T-helper 17 cell (primary cell): ENCODE measurements around the gene TGM1. TPM values are rescaled to one million over a fixed set of nuclear protein-coding genes. Genes with fewer than 3 reads are reported as not detected.
"Not testable (repeated sequence)": the region's sequence is repeated elsewhere in the genome, so short reads cannot be mapped to it uniquely, and the experiment has no call there.

Experiments
- ATAC-seq: fragments of 150-1000 bp; cut with Tn5 transposase; 2 replicates; pipeline ENCODE4 v1.10.0; 2021; ENCODE audit warnings: mild to moderate bottlenecking, moderate library complexity
- DNase-seq, 3 donors: peaks; one replicate each; pipeline versions ENCODE4 v3.0.0 to v3.0.0-alpha.2; 2020 to 2021
- H3K9me3 ChIP-seq: one replicate; pipeline ENCODE4 v1.7.0; 2013; ENCODE audit warnings: low read length, mild to moderate bottlenecking; ENCODE audit not compliant: control insufficient read depth, poor library complexity, severe bottlenecking
- H3K27ac Mint-ChIP-seq: one replicate; pipeline ENCODE4 v1.8.0; 2022; ENCODE audit warnings: mild to moderate bottlenecking, moderate library complexity, mixed read lengths
- H3K27me3 Mint-ChIP-seq: one replicate; pipeline ENCODE4 v1.8.0; 2022; ENCODE audit warnings: mixed read lengths
- H3K36me3 Mint-ChIP-seq: one replicate; pipeline ENCODE4 v1.8.0; 2022; ENCODE audit warnings: low read depth, mixed read lengths
- H3K4me1 Mint-ChIP-seq: one replicate; pipeline ENCODE4 v1.8.0; 2022; ENCODE audit warnings: mild to moderate bottlenecking, mixed read lengths
- H3K4me3 Mint-ChIP-seq: one replicate; pipeline ENCODE4 v1.8.0; 2022; ENCODE audit warnings: mild to moderate bottlenecking, moderate library complexity, mixed read lengths
- total RNA-seq, 4 donors: library from RNA in 2 of 4; stranded (reverse) in 2 of 4; gene quantifications; one replicate each; pipeline ENCODE4 v1.2.3 and lab custom pipeline; 2022 to 2026

TGM1 gene
- total RNA-seq, 2 donors from 2014 or later = 3.4 to 4.3 TPM

DNA sequence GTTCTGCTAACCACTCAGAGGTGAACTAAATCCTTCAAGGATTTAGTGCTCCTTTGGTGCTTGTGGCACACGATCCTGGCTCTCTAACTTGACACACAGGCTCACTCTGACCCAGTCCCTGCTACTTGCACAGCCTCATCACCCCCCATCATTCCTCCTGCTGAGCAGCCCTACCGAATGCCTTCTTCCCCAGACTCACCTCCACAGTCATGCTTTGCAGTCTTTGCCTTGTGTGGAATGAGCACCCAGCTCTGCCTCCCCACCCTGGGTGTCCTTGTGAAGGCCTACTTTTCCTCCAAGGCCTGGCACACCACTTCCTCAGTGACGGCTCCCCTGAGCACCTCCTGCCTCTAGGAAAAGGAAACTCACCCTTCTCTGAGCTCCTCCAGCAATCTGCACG, 12.6 kb downstream of the TGM1 start:
- ATAC-seq (no peak), DNase-seq (no peak)
- no peaks in the 10 kb centered on the region for H3K9me3 ChIP-seq
- Mint-ChIP-seq H3K4me1 (peaks cover 20% of the 10 kb centered on the region), H3K27ac (peak overlapping the region; percentile 88), H3K4me3 (peak overlapping the region; percentile 19), H3K36me3 (peaks cover 6% of the 10 kb centered on the region), H3K27me3 (no peaks in the 10 kb centered on the region)

DNA sequence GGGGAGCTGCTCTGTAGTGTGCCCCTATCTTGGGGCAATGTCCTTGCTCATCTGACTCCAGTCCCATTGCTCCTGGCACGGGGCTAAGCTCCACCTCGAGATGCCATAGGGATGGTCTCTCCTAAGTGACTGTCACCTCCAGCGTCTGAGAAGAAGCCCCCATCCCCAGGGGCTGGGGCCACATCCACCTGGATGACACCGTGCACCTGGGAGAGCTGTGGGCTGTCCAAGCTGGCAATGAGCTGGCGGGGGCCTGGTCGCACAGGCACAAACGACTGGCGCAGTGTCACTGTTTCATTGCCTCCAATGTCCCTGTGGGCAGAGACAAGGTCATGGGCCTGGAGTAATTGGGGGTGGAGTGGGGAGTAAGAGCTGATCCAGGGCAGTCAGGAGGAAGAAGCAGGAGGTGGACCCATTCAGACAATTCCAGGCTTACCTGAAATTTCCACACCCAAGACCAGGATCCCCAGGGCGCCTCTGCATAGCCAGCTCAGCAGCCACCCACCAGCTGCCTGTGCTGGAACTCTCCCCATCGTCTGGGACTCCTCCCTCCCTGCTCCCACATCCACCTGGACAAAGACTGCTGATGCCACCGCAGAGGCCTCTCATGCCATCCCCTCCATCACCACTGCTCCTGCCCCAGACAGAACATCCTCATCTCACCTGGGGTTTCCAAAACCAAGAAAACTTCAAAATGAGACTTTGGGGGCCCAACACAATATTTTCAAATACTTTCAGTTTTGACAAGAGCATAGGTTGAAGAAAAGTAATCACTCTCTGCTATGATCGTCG, 13.6 kb downstream of the TGM1 start:
- DNase-seq = no peak
- Mint-ChIP-seq H3K4me3 (no peak overlapping the region), H3K27ac (peak overlapping the region; percentile 88), H3K4me1 (peaks cover 24% of the 10 kb centered on the region), H3K27me3 (no peaks in the 10 kb centered on the region), H3K36me3 (peaks cover 6% of the 10 kb centered on the region)
- no peak for ATAC-seq
- H3K9me3 ChIP-seq = no peaks in the 10 kb centered on the region

DNA sequence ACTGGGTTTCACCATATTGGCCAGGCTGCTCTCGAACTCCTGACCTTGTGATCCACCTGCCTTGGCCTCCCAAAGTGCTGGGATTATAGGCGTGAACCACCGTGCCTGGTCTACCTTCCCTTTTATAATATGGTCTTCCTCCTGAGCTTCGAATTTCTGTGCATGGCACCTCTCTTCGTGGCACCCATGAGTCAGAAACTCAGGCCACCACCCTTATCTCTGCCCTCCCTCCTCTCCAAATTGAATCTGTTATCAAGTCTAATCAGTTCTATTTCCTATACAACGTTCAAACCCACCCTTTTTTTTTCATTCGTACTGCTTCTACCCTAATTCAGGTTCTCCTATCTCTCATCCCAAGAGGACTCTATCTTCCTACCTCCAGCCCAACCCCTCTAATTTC, 15.6 kb downstream of the TGM1 start:
- Mint-ChIP-seq H3K4me3 (peak overlapping the region; percentile 74), H3K27me3 (no peaks in the 10 kb centered on the region), H3K27ac (peak overlapping the region; percentile 89), H3K4me1 (peaks cover 34% of the 10 kb centered on the region), H3K36me3 (peaks cover 6% of the 10 kb centered on the region)
- H3K9me3 ChIP-seq = no peaks in the 10 kb centered on the region
- DNase-seq (no peak), ATAC-seq (no peak)

DNA sequence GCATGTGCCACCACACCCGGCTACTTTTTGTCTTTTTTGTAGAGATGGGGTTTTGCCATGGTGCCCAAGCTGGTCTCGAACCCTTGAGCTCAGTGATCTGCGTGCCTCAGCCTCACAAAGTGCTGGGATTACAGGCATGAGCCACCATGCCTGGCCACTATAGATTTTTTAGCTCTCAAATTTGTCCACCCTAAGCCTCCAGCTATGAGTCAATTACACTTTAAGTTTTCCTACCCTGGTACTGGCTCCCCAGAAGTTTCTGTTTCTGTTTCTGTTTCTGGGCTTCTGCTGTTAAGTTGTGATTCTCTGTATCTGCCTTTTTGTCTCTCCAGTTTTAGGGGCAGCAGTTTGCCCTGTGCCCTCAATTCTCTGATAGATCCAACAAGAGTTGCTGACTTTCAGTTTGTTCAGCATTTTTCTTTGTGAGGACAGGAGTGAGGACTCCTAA, 16.2 kb downstream of the TGM1 start:
- no peak for DNase-seq
- peaks cover 6% of the 10 kb centered on the region for H3K36me3 Mint-ChIP-seq
- peak overlapping the region; percentile 73 for H3K4me3 Mint-ChIP-seq
- H3K9me3 ChIP-seq = no peaks in the 10 kb centered on the region
- H3K27me3 Mint-ChIP-seq = no peaks in the 10 kb centered on the region
- no peak for ATAC-seq
- peaks cover 36% of the 10 kb centered on the region for H3K4me1 Mint-ChIP-seq
- H3K27ac Mint-ChIP-seq = peak overlapping the region; percentile 89

DNA sequence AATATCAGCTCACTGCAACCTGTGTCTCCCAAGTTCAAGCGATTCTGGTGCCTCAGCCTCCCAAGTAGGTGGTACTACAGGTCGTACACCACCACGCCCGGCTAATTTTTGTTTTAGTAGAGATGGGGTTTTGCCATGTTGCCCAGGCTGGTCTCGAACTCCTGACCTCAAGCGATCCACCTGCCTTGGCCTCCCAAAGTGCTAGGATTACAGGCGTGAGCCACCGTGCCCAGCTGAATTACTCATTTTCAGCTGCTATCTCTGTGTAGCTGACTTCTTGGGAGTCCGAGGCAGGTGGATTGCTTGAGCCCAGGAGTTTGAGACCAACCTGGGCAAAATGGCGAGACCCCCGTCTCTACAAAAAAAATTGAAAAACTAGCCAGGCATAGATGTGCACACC, 17.6 kb downstream of the TGM1 start:
- peaks cover 34% of the 10 kb centered on the region for H3K4me1 Mint-ChIP-seq
- H3K4me3 Mint-ChIP-seq = not testable (repeated sequence)

DNA sequence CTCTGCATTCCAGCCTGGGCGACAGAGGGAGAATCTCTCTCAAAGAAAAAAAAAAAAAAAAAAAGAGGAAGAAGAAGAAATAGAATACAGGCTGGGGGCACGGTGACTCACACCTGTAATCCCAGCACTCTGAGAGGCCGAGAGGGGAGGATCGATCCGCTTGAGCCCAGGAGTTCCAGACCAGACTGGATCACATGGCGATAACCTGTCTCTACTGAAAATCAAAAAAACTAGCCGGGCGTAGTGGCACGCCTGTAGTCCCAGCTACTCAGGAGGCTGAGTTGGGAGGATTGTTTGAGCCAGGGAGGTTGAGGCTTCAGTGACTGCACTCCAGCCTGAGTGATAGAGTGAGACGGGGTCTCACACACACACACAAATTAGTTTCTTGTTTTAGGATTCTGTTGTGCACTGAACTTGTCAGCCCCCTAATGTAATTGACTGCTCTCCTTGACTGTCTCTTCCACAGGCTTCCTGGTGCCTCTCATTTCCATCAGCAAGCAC, 19.6 kb downstream of the TGM1 start:
- ATAC-seq = no peak
- H3K36me3 Mint-ChIP-seq = peaks cover 2% of the 10 kb centered on the region
- H3K9me3 ChIP-seq = no peaks in the 10 kb centered on the region
- peaks cover 42% of the 10 kb centered on the region for H3K4me1 Mint-ChIP-seq
- peak overlapping the region; percentile 94 for H3K4me3 Mint-ChIP-seq
- peak overlapping the region; percentile 99 for H3K27ac Mint-ChIP-seq
- no peaks in the 10 kb centered on the region for H3K27me3 Mint-ChIP-seq
- DNase-seq = no peak

More for the DNA sequence above, 17.6 kb downstream of the TGM1 start:
- not testable (repeated sequence) for H3K36me3 Mint-ChIP-seq, ATAC-seq, H3K9me3 ChIP-seq, DNase-seq, H3K27me3 Mint-ChIP-seq
- peak overlapping the region; percentile 79 for H3K27ac Mint-ChIP-seq

DNA sequence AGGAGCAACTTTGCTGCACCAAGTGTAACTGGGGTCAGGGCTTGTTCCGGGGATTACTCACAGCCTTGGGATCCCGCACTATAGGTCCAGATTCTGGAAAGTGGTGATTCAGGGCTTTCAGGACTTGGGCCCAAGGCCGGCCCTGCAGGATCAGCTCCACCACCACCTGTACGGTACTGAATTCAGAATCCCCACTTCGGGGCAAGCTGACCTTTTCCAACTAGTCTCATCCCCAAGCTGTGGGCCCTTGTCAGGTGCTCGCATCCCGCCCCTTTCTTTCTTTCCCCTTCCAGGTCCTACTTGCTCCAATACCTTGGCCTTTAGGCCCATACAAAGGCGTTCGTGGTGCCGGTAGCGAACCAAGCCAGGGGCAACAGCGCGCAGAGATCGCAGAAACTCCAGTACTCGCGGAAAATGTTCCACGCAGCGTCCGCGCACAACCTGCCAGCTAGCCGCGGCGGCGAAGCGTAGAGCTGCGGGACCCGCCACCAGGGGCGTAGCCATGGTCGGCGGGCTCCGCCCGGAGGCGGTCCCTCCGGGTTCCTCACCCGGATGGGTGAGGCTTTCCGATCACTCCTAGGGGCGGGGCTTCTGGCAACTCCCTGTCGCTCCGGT, 21.0 kb downstream of the TGM1 start:
- Mint-ChIP-seq H3K4me1 (peaks cover 48% of the 10 kb centered on the region), H3K27me3 (no peaks in the 10 kb centered on the region), H3K4me3 (peak overlapping the region; percentile 94), H3K36me3 (peaks cover 7% of the 10 kb centered on the region), H3K27ac (peak overlapping the region; percentile 99)
- DNase-seq (peak; percentile 90 to 93 (median 92)), ATAC-seq (peak; percentile 86)
- no peaks in the 10 kb centered on the region for H3K9me3 ChIP-seq

DNA sequence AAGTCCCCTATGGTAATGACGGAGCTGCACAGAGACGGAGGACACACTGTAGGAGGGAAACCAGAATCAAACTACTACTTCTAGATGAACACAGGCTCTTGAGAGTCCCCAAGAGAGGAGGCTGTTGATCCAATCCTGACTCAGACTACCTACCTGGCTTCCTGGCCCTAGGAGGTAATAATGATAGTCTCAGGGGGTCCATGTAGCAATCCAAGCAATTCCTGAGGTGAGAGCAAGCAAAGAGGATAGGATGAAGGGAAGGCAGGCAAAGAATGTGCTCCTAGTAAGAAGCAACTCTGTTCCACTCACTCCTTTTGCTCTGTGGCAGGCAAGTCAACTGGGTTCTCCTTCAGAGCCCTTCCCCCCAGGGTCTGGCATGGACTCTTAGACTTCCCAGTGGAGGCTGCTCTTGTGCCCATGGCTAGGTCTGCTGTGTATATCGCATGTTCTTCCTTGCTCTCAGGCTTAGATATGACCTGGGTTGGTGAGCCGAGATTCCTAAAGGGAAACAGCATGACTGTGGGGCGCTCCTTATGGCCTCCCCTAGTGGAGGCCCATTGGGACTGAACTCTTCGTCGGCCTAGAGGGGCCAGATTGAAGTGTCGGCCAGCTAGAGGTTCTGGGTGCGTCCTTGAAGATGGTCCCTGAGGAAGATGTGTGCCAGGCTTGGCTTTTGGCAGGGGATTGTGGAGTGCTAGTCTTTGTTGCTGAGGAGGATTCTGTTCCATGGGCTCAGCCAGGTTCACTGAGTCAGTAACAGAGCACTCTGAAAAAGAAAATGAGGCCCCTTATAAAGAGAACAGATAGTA, 22.7 kb downstream of the TGM1 start:
- no peaks in the 10 kb centered on the region for H3K9me3 ChIP-seq
- H3K4me1 Mint-ChIP-seq = peaks cover 54% of the 10 kb centered on the region

DNA sequence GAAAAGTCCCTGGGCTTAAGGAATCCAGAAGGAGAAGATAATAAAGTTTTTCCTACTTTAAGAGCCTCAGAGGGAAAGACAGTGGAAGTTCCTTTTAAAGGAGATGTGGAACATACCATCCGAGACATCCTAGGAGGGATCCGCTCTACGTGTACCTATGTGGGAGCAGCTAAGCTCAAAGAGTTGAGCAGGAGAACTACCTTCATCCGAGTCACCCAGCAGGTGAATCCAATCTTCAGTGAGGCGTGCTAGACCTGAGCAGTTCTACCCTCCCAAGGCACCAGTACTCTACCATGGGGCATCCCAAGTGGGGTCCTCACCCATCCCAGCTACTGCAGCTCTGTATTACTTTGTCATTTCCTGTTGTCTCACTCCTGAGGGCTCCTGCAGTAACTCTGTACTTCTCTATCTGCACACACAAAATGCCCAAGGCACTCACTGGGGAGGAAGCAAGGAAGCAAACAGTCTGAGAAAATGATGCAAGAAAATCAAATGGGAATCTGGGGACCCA, 24.4 kb downstream of the TGM1 start:
- peak overlapping the region; percentile 91 for H3K27ac Mint-ChIP-seq
- DNase-seq (no peak), ATAC-seq (no peak)
- peaks cover 16% of the 10 kb centered on the region for H3K36me3 Mint-ChIP-seq
- H3K4me1 Mint-ChIP-seq = peaks cover 58% of the 10 kb centered on the region
- H3K9me3 ChIP-seq = no peaks in the 10 kb centered on the region
- H3K4me3 Mint-ChIP-seq = no peak overlapping the region
- no peaks in the 10 kb centered on the region for H3K27me3 Mint-ChIP-seq

More for the DNA sequence above, 22.7 kb downstream of the TGM1 start:
- H3K27me3 Mint-ChIP-seq = no peaks in the 10 kb centered on the region
- peaks cover 16% of the 10 kb centered on the region for H3K36me3 Mint-ChIP-seq
- peak overlapping the region; percentile 57 for H3K4me3 Mint-ChIP-seq
- ATAC-seq (no peak), DNase-seq (no peak)
- H3K27ac Mint-ChIP-seq = peak overlapping the region; percentile 99

DNA sequence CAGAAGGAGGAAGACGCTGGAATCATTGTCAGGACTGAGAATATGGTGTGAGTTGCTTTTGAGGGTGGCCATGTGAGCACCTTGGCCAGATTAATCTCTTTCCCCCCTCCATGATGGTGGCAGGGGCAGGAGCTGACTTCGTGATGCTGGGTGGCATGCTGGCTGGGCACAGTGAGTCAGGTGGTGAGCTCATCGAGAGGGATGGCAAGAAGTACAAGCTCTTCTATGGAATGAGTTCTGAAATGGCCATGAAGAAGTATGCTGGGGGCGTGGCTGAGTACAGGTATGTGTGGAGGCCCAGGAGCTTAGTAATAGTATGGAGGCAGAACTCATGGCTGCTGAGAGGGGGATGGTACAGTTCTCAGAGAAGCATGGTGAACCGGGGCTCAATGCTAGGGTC, 24.9 kb downstream of the TGM1 start:
- ATAC-seq (no peak), DNase-seq (no peak)
- Mint-ChIP-seq H3K36me3 (peaks cover 16% of the 10 kb centered on the region), H3K27ac (peak overlapping the region; percentile 91), H3K4me3 (no peak overlapping the region), H3K27me3 (no peaks in the 10 kb centered on the region), H3K4me1 (peaks cover 58% of the 10 kb centered on the region)
- H3K9me3 ChIP-seq = no peaks in the 10 kb centered on the region

DNA sequence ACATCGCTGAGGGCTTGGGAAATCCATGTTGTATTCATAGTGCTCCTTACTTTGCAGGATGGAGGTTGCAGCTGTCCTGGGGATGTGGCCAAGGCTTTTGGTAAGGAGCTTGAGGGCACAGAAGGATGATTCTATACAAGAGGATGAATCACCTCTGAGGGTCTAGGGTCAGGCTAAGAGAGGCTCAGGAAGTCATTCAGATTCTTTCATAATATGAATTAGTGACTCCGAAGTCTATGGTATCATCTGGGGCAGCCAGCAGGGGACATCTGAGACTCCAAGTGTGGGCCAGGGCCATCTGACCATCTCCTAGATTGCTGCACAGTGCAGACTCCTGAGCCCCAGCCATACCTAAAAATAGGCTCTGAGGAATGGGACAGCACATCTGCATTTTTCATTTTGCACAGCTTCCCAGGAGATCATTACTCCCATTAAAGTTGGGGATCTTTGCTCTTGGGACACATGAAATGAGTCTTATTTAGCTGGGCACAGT, 25.5 kb downstream of the TGM1 start:
- DNase-seq = no peak
- peak overlapping the region; percentile 28 for H3K4me3 Mint-ChIP-seq
- peaks cover 16% of the 10 kb centered on the region for H3K36me3 Mint-ChIP-seq
- no peaks in the 10 kb centered on the region for H3K9me3 ChIP-seq
- no peak for ATAC-seq
- H3K27ac Mint-ChIP-seq = peak overlapping the region; percentile 91
- H3K27me3 Mint-ChIP-seq = no peaks in the 10 kb centered on the region
- H3K4me1 Mint-ChIP-seq = peaks cover 53% of the 10 kb centered on the region

DNA sequence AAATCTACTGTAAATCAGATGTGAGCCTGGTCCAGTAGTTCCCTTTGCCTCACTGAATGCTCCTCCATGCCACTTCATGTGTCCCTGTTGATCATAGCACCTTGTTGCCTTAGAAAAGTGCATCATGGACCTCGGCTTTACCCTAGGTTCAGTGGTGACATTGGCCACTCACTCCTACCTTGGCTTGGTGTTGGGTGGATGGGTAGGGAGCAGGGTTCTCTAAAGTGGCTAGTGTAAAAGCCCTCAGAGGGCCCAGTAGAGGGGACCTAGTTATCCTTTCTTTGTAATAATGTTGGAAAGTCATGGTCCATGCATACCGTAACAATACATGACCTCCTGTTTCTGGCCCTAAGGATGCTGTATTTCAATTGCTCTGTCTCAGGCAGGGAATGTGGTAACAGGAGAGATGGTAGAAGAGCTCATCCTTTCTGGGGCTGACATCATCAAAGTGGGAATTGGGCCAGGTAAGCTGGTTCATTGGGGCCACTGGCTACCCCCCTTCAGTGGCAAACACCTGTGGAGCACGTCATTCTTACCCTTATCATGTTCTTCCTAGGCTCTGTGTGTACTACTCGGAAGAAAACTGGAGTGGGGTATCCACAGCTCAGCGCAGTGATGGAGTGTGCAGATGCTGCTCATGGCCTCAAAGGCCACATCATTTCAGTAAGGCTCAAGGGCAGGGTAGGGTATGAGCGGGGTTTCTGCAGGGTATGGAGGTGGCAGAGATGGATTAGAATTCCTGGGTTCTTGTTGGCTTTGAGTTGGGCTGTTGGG, 26.1 kb downstream of the TGM1 start:
- no peak for DNase-seq
- Mint-ChIP-seq H3K27me3 (no peaks in the 10 kb centered on the region), H3K4me1 (peaks cover 53% of the 10 kb centered on the region), H3K27ac (peak overlapping the region; percentile 91), H3K36me3 (peaks cover 18% of the 10 kb centered on the region), H3K4me3 (peak overlapping the region; percentile 28)
- no peak for ATAC-seq
- H3K9me3 ChIP-seq = no peaks in the 10 kb centered on the region
